NCI-H446 treated with DMSO at 0.1 percent for 48 hours (cell line): ENCODE results near the gene GLB1L2.

ENCODE experiments used
- DNase-seq: peaks from one replicate; lab custom pipeline; 2025; lab: John Stamatoyannopoulos, UW

GLB1L2 gene

DNA sequence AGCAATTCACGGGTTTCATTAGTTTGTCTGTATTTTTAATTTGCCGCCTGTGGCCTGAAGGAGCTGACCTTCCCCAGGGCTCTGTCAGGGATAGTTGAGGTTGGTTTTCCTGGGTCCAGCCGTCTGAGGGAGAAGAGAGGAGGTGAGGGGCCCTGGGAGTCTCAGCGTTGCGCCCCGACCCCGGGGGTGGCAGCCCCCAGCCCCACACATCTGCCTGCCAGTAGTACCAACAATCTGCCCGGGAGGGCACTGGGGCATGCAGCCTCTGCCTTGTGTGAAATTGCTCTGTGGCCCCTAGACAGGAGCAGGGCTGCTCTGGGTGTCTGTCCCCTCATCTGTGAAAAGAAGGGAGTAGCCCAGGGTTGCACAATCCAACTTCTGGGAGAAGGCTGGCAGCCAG lies 73.6 kb downstream of the GLB1L2 start:
- no peak for DNase-seq

DNA sequence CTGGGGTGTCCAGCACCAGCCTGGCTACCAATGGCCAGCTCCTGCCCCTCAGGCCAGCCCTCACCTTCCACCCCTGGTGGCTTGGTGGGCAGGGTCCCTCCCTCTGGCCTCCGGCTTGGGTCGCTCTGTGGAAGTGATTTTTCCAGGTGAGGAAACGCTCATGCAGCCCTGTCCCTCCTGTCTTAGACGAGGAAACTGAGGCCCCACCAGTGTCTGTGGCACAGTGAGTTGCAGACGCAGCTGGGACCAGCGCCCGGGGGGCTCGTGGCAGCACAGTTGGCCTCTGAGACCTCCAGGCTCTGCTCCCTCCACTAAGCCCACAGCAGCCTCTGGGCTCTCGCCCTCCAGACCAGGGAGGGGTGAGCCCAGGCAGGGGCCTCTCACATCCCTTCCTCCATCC lies 74.1 kb downstream of the GLB1L2 start:
- DNase-seq, result no peak

DNA sequence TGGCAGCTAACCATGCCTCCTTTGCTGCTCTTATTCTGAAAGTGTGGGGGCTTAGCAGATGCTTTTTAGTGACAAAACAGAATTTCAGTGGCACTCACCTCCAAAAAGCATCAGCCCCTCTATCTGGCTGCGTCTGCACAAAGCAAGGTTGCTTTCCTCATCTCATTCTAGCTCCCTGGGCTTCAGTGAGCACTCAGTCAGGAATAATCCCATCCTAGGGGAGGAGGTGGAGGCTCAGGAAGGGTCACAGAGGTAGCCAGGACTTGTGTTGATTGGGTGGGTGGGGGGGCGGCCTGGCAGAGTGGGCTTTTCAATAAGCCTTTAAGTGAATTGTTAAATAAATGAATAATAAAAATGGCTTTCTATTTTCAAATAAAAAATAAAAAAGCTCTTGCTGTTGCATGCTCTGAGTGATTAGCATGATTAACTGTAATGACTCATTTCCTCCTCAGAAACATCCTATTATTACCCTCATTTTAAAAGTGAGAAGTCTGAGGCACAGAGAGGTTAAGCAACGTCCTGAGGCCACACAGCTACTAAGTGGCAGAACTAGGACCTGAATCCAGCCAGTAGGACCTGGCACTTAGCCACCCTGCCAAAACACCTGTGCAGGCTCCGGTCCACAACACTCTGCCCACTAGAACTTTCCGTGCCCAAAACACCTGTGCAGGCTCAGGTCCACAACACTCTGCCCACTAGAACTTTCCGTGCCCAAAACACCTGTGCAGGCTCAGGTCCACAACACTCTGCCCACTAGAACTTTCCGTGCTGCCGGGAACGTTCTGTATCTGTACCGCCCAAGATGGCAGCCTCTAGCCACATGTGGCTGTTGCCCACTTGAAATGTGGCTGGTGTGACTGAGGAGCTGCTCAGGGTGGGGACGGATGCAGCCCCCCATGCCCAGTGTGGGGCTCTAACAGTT lies 74.7 kb downstream of the GLB1L2 start:
- no peak for DNase-seq

DNA sequence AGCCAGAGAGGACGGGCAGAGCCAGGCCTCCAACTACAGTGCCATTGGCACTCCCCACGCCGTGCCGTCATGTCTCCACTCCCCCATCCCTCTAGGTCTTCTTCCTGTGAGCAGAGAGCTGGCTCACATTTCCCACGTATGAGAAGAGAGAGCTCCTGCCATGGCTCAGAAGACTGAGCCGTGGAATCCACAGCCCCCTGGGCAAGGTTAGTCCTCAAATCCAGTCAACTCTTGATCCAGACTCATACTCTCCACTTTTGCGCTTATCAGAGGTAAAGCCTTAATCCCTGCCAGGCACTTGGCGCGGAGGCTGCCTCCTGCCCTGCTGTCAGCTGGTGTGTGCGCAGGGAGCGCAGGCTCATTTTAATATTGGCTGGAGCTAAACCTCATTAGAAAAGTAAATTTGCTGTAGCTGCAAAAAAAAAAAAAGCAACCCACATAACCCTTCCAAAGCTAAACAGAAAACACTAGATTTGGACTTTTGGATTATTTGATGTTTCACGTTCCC lies 75.6 kb downstream of the GLB1L2 start:
- DNase-seq, result no peak

DNA sequence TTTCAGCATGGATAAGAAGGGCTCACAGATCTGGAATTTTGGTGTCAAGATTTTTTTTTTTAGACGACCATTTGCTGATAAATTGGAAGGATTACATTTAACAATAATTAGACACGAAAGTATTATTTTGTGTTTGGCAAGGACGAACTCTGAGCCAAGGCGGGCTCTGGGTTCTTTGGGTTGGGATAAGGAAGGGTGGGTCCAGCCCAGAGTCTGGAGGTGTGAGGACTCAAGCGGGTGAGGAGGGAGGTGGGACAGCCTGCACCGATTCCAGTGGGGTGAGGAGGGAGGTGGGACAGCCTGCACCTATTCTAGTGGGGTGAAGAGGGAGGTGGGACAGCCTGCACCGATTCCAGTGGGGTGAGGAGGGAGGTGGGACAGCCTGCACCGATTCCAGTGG lies 76.1 kb downstream of the GLB1L2 start:
- no peak for DNase-seq

DNA sequence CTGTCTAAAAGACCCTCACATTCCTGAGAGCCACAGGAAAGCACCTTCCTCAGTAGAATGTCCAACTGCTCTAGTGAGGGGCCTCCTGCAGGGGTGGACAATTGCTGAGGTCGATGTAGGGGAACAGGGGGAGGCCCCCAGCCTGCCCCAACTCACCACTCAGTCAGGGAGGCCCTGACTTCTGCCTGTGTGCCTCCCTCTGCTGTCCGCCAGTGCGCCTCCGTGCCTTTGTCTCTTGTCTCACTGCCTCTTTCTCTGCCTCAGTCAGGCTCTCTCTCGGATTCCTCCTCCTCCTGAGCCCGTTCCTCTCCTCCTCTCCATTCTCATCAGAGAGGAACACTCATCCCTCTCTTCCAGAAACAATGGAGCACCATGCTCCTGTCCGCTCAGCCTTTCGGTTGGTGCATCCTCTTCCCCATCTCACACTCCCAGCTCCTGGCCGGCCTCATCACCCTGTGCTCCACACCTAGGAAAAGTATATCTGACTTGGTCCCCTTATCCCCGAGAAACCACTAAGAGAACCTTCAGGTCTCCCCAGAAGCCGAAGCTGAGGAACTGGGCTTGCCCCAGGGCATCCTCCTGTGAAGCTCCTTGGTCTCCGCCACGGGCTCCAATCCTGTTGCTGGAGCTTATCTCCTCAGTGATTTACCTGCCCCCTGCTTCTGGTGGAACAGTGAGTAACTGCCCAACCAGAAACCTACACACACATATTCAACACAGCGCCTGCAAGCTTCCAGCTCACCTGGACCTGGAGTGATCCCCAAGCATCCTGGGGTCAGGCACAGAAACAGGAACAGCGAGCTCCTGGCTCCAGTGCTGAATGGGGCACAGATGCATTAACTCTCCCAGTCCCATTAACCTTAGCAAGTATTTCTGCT lies 78.0 kb downstream of the GLB1L2 start:
- no peak for DNase-seq

DNA sequence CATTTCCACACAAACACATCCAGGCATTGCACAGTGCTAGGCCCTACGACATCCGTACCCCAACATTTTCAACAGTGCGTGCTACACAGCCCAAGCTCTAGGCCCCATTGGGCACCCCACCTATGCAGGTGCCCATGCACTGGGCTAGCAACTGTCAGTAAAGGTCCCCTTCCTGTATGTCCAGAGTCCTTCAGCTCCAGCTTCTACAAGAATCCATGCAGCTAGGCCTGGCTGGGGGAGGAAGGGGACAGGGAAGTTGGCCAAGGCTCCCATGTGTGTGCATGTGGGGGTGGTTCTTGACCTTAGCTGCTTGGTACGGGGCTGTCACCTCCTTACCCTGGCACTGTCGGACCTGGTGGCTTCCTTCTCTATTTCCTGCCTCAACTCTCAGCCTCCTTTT lies 79.0 kb downstream of the GLB1L2 start:
- DNase-seq, result no peak

DNA sequence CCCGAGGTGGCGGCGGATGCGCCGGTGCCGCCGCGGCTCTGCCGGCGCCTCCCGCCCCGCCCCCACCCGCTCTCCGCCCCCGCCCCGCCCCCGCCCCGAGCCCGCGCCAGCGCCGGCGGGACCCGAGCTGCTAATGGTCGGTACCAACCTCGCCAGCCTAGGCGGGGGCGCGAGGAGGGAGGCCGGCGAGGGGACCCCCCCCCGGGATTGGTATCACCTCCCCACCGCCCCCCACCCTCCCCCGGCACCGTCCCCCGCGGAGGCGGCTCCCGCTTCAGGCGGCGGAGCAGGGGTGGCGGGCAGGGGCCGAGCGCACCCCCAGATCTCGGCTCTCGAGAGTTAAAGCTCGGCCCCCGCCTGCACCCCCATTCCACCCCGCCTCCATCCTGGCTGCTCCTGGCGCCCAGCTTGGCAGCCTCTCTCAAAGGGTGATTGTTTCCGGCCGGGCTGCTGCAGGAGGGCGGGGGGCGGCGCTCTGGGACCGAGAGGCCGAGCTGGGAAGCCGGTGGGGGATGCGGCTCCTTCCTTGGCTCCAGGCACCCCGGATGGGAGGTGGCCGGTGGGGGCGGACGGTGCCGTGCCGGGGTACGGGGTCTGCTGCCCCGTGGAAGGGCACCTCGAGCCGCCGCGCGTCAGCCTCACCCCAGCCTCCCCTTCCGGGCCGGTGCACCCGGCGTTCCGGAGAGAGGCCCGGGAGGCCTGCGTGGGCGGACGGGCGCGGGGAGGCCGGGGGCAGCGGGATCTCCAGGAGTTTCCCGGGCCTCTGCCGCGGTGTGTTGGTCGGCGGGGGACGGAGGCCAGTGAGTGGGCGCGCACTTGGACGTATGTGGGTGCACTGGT lies 80.6 kb downstream of the GLB1L2 start, which contains the start of gene B3GAT1:
Gene B3GAT1 (minus strand): TSS at position 40 of the 840 bp plus-strand sequence. CDS start 24,583 bp downstream, outside the sequence.
- DNase-seq, result no peak

DNA sequence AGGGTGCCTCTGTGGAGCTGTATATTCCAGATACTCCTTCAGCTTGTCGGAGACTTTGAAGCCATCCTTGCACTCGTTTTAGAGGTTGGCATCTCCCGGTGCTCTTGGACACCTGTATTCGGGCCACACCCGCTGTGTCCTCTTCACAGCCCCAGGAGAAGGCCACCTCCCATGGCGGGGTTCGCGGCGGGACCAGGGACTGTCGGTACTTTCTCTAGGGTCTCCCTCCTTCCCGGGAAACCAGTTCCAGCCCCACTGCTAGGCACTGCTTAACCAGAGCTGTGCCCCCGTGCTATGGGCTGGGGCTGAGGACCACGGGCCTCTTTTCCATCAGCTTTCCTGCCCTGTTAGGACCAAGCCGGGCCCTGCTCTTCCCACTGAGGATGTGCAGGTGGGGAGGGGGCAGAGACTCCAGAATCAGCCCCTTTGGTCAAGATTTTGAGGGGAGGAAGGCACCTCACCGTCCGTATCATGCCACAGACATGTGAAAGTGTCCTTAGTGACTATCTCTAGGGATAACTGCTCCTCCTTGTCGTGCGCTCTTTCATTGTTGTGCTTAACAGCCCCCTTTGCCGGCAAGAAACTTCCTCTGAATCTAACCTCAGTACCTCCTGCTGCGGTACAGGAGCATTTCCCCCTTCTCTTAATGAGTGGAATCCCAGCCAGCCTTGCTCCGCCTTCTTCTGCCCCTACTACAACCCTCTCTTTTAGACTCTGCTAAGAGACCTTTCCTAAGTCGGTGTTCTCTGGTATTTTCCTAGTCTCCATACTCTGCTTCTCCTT lies 81.4 kb downstream of the GLB1L2 start:
- DNase-seq, result no peak

DNA sequence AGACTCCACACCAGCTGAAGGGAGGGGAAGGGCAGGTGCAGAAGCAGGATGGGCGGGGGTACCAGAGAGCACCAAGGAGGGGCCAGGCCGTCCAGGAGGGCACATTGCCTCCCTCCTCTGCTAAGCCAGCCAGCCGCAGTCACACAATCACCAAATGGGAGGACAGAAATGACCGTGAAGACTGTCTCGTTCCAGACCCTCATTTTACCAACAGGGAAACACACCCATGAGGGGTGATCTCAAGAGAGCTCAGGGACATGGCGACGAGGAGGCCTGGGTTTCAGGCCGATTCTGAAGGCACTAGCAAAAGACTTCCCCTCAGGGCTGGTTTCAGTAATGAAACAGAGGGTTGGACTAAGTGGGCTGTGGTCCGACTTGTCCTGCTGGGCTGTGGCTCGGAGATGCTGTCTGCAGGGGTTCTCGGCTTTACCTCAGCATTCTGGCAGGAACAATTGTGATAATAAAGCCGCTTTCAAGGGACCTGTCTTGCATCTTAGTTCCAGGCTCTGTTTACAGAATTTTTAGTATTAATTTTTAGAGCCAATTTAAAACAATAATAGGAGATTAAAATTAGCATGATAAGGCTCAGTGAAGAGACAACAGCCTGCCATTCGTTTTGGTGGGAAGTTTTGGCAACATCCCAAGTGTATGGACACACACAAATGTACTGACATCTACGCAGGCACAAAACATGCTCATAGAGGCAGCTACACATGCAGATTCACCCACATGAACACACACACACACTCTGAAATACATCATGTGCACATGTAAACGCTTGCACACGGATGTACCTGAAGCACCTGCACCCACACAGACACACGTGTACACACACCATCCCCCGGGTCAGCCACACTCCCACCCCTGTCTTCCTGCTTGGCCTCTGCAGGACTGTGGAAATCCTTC lies 82.3 kb downstream of the GLB1L2 start:
- DNase-seq, result no peak

DNA sequence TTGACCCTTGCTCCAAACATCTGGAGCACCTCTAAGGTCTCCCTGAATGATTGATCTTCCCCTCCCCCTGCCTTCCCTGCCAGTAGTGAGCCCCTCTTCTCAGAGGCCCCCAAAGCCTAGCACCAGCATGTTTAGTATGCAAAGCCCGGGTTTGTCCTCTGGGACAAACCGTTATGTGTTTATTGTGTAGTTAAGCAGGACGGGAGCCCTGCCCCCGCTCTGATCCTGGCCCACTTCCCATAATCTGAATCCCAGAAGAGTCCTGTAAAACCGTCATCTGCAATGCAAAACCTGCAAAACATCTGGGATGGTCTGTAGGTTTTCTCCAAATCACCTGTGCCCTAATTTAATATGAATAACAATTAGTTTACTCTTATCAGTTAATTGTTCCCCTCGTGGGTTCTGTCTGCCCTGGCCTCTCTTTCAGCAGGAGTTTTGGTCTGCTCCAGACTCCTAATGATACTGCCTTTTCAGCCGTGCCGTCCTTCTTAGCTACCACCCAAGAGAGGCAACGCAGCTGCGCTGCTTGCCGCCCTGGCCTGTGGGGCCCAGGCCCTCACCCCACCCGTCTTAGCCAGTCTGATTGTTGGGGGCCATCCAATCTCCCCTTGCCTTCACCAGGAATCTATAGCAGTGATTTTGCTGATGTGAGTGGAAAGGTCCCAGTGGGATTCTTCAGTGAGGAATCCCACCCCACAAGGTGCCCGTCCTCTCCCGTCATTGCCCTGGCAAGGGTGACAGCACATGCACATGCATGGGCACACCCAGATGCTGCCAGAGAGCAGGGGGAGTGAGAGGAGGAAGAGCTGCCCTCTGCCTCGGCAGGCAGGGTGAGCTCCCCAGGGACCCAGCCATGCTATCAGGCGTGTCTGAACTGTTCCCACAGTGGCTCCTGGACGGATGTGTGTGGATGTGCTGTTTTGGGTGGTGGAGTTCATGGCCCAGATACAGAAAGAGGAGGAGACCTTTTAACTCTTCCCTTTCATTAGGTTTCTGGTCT lies 83.3 kb downstream of the GLB1L2 start:
- DNase-seq, result no peak

DNA sequence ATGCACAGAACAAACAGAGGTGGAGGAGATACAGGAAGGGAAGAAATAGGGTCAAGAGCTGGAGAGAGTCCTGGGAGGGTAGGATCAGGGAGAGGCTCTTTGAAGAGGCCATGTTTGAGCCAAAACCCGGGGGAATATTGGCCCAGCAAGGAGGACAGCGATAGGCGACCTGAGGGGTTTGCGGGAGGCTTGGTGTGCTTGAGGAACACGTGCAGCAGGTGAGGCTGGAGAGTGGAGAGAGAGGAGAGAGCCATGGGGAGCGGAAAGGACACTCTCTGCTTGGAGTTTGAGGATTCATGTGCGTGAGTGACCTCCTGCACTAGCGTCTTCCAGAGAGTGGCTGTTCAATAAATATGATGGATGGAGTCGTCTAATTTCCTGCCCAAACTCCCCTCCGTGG lies 84.9 kb downstream of the GLB1L2 start:
- DNase-seq, result no peak

DNA sequence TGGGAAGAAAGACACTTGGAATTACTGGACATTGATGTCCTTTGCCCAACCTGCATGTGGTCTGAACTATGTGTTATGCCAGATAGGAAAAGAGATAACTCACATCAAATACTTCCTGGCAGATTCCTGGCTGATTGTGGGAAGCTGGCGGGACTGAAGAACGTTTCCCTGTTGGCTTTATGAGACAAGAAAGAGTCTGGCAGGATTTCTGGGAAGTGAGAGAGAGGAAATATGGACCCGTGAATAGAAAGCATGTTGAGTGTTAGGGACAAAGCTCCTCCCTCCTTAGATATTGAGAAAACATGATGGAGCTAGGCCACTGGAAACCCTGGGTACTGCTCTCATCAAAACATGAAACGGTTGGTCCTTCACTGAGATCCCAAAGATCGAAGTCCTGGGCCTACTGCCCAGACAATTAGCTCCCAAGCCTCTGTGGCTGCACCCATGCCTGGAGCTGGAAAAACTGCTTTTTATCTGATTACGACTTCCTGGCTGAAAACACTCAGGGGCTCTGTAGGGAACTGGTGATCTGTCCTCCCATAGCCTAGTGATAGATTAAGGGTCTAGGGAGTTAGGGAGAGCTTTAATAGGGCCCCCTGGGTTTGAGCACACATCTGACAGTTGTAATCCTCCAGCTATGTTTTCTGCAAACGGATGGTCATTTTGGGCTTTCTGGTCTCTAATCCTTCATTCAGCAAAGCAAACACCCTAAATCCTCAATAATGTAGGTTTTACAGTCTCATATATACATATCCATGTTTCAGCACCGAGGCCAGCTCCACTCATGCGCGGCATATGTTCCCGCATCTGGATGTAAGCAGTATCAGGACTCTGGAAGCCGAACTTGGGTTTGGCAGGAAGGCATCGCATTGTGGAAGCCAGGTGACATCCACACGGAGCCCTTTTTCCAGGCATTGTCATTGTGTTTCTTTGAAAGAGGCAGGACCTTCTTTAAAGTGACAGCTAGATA lies 86.4 kb downstream of the GLB1L2 start:
- no peak for DNase-seq

DNA sequence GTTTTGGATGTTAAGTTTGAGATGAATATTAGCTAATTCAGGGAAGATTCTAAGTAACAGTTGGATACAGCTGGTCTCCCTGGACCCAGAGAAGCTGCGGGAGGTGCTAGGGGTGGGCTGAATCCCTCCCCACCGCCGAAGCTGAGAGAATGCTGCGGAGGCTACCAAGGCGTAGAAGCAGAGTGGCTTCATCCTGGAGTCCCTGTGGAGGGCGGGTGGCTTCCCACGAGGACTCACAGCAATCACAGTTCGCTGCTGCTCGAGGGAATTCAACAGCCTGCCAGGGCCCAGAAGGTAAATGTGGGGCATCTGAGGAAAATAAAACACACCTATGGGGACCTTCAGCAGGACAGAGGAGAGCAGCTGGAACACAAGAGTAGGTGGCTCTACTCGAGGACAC lies 91.3 kb downstream of the GLB1L2 start:
- DNase-seq, result no peak

DNA sequence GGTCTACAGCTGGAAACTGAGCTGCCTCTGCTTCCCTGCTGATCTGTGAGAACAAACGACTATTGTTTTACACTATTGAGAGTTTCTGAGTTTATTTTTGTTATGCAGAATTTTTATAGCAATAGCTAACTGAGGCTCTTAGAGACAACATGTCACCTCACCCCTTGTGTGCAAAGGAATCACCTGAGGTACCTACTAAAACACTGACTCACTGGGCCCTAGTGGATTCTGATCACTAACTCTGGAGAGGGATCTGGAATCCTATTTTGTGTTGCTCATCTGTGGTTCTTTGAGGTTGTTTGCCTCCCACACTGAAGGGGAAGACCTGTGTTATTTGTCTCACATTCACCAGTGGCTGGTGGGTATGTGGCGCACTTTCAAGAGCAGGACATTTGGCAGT lies 93.6 kb downstream of the GLB1L2 start:
- no peak for DNase-seq
